DOHH2 (cell line): ENCODE data around the gene RGS10.
"Not testable (repeated sequence)": the region's sequence is repeated elsewhere in the genome, so short reads cannot be mapped to it uniquely, and the experiment has no call there.

Experiments
- CTCF ChIP-seq: fragments of 200-600 bp; sonication (generic); IDR thresholded peaks from one replicate; pipeline ENCODE4 v1.5.1; 2014; ENCODE audit warnings: antibody characterized with exemption, mild to moderate bottlenecking, low read depth, low read length; ENCODE audit not compliant: poor library complexity, severe bottlenecking
- EZH2phosphoT487 ChIP-seq: fragments of 200-600 bp; sonication (generic); IDR thresholded peaks from 2 replicates; pipeline ENCODE4 v1.6.1; 2017; ENCODE audit warnings: borderline replicate concordance, mild to moderate bottlenecking, antibody characterized with exemption, low read length, moderate library complexity, mixed read lengths

GRCh38 chr10:119556081-119556480, 13.6 kb upstream of the RGS10 start:
- TF ChIP-seq CTCF, EZH2phosphoT487: not testable (repeated sequence)
